HG02588 (cell line): ENCODE data around the gene CREB3.

Source experiments
- ATAC-seq: cut with Tn5 transposase; IDR thresholded peaks from one replicate; pipeline ENCODE4 v1.9.1; 2021; ENCODE audit warnings: mild to moderate bottlenecking, moderate library complexity; ENCODE audit not compliant: unreplicated experiment

Gene CREB3

DNA sequence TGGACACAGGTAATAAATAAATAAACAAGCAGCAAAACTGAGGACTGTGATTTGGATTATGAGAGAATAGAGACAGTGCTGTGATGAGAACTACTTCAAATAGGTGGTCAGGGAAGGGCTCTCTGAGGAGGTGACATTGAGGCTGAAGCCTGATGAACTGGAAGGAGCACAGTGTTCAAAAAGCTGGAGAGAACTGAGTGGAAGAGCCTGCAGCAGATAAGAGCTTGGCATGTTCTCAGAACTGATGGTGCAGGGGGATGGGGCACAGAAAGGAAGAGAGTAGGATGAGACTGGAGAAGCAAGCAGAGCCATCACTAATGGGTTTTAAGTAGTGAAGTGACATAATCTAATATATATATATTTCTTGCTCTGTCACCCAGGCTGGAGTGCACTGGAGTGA lies 31.5 kb upstream of the CREB3 start:
- ATAC-seq: no peak

DNA sequence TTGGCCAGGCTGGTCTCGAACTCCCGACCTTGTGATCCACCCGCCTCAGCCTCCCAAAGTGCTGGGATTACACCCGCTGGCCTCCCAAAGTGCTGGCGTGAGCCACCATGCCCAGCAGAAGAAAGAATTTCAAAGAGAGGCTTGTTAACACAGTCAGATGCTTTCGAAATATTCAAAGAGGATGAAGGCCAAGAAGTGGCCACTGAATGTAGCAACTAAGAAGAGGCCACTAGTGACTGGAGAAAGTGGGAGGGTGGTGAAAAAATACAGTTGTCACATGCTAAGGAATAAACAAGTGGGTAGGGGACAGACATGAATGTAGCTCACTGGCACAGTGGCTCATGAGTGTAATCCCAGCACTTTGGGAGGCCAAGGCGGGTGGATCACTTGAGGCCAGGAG lies 29.8 kb upstream of the CREB3 start:
- ATAC-seq: no peak

DNA sequence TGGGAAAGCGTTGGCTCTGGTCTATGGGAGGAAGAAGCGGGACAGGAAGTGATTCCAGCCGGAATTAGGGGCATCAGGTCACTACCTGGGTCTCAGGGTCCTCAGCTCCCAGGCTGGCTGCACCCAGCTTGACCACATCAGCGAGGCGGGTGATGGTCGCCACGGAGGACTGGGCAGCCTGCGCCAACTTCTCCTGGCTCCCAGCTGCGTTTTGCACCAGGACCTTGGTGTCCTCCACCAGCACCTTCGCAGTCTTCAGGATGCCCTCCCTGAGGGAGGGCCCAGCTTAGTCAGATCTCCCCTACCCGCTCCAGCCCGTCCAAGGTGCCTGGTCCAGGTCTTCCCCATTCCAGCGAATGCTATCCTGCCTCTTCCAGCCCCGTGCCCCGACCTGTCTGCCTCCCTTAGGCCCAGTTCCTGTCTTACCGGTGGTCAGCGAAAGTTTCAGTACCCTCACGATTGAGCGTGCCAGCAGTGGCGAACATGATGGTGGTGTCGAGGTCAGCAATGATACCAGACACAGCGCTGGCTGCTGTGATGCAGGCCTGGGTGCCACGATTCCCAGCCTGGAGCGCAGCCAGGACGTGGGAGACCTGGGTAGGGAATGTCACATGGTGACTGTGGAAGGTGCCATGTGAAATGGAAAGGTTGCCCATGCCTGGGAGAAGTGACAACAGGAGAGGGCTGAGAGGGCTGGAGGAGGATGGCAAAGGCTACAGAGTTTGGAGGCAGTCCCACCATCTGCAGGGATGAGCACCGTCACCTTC lies 28.4 kb upstream of the CREB3 start:
- no peak for ATAC-seq

GRCh38 chr9:35705372-35705771 lies 27.1 kb upstream of the CREB3 start:
- ATAC-seq: no peak

DNA sequence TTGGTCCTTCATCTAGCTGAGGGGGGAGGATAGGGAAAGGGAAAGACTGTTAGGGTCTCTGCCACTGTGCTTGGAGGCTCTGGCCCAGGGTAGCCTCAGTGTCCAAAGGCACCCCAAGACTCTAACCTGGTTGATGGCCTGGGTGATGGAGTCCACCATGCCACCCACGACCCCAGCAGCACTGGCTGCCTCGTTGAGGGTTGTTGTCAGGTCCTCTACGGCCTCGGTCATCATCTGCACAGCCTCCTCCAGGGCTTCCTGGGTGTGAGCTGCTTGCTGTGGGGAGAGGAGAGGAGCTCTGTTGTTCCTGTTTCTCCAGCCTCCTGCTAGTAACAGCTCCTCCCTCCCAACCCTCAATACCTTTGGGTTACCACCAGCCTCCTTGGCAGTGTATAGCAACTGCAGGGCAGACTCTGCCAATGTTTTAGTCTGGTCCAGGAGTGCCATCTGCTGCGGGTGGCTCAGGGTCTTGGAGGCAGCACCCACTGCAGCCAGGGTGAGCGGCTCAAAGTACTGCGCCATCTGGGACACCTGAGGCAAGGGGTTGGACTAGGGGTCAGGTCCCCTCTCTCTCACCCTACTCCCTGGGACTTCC lies 26.5 kb upstream of the CREB3 start:
- no peak for ATAC-seq

DNA sequence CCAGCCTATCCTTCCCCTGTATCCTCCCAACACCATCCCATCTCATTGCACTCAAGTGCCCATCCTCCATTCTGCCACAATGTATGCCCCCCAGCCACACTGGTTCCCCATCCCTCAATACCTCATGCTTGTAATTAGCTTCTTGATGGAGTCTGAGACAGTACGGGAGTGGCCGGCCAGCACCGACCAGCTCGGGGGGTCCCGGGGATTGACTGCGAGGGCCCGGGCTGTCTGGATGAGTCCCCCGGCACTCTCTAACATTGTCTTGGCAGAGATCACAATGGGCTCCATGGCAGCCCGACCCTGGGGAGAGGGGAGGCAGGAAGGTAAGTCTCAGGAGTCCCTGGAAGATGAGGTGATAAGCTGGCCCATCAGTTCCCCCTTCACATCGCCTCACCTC lies 25.5 kb upstream of the CREB3 start:
- ATAC-seq: no peak

DNA sequence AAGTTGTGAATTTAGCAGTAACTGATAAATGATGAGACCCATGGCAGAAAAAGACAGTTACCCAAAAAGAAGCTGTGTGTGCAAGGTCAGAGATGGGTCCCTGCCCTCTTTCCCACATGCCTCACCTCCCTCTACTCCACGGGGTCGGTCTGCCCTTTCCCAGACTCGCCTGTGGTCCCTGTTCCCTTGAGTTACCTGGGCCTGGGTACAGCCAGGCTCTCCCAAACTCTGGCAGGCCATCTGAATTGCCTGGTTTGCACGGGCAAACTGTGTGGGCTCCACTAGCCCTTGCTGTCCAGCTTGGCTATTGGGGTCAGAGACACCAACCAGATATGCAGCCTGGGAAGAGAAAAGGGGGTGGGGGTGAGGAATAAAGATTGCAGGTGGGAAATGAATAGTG lies 24.3 kb upstream of the CREB3 start:
- no peak for ATAC-seq

- no peak for ATAC-seq
Measured at GRCh38 chr9:35710818-35711500, 21.5 kb upstream of the CREB3 start.

DNA sequence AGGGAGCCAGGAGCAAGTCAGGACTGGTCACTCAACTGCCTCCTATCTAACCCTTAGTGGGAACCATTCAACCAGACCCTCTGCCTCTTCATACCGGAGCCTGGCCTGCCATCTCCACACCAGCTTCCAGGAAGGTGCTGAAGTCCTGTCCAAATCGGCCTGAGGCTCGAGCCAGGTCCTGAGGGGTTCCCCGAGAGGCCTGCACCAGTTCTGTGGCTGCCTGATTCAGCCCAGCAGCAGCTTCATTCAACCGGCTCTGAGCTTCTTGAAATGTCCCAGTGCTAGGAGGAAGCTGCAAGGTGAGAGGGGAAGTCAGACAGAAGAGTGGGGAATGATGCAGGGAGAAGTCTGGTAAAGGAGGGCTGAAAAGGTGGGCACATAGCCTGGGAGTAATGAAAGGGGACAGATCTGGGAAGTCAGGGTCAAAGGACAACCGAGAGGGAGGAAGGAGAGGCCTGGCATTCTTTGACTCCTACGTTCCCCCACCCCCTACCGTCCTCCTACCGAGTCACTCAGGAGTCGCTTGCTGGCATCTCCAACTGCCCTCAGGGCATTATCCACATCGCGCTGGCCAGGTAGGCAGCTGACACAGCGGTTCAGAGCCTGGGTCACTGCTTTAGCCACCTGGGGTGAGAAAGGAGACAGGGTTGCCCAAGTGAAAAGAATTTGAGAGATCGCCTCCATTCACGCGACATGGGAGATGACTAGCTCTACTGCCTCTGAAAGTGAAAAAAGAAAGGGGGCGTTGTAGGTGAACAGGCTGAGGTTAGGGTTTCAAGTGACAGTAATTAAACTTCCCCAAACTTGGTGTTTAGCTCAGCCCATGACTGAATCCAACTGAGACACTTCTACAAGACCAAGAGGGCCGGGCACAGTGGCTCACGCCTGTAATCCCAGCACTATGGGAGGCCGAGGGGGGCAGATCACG lies 20.7 kb upstream of the CREB3 start:
- ATAC-seq: no peak

GRCh38 chr9:35712762-35713400 lies 19.6 kb upstream of the CREB3 start:
- ATAC-seq: no peak

GRCh38 chr9:35713578-35713977 lies 18.9 kb upstream of the CREB3 start:
- no peak for ATAC-seq

DNA sequence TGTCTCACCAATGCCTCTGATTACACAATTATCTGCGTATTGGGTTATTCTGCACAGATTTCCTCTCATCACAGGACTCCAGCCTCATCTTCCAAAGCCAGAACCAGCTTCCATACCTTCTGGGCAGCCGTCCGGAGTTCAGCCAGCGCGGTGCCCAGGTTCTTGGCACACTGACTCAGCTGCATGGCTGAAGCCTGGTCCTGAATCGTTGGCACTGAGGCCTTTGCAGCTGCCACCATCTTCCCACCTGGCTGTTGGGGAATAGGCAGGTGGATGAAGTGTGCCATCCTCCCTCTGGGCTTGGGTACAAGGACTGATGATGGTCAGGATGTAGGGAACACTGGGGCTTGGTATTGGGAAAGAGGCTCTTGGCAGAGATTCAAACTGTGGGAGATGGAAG lies 18.3 kb upstream of the CREB3 start:
- no peak for ATAC-seq

DNA sequence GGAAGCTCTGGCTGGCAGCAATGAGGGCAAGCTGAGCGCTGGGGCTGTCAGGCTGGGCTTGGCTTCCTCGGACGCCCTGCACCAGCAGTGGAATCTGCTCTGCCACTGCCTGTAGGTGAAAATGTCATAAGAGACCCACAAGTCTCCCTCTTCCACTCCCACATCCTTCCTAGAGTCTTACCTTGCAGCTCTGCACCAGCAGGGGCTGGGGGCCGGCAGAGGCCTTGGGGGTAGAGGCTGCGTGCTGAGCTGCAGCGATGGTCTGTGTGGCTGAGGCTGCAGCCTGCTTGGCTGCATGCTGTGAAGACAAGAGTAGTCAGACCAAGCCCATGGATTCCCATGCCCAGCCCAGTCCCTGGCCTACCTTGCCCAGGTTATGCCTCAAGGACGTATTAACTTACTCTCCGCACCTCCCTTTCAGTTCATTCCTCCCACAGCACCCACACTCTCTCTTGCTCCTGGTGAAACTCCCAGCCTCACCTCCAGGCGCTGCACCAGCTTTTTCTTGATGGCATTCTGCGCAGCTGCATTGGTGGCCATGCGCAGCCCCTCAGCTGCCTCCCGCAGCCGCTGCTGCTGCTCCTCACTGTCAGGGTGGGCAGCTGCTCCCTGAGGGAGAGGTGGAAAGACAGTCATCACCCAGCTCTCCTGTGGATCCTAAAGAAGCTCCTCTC lies 17.8 kb upstream of the CREB3 start:
- no peak for ATAC-seq

DNA sequence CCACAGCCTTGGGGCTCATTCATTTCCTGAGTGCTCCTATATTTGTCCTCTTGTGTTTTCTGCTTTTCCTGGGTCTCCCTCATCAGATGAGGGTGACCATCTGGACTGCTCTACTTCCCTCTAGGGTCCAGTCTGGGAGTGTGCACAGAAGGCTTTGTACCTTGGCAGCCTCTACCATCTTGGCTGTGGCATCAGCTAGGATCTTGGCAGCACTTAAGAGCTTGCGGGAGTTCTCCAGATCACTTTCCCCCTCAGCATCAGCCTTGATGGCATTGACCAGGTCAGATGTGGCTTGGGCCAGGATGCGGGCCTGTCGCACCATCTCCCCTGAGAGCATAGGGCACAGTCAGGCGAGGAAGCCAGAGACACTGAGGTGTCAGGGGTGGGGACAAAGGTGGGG lies 16.2 kb upstream of the CREB3 start:
- ATAC-seq: no peak

DNA sequence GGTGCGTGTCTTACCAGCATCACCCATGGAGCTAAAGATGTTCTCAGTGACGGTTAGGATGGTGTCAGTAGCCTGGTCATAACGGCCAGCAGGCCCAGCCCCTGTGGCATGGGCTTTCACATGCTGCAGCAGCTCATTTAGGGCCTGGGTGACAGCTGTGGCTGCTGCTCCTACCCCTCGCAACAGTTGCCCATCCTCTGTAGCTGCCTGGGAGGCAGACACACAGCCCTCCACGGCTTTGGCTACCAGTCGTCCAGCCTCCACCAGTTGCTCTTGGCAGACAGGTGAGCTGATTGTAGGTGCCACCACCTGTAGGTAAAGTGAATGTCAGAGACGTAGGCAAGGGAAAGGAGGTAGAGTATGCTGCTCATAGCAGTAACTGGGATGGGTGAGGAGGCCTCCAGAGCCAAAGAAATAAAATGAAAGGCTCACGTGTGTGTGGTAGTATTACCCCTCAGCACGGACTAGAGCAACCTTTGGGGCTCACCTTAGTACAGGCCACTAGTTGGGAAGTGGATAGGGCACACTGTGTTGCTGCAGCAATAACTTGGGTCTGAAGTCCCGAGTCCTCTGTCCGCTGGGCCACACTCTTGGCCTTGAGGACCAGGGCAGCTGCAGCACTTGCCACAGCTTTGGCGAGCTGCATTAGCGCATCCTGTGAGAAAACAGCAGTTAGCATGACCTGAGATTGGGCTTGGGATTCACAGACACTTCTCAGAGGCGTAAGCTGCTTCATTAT lies 15.2 kb upstream of the CREB3 start:
- ATAC-seq: no peak

DNA sequence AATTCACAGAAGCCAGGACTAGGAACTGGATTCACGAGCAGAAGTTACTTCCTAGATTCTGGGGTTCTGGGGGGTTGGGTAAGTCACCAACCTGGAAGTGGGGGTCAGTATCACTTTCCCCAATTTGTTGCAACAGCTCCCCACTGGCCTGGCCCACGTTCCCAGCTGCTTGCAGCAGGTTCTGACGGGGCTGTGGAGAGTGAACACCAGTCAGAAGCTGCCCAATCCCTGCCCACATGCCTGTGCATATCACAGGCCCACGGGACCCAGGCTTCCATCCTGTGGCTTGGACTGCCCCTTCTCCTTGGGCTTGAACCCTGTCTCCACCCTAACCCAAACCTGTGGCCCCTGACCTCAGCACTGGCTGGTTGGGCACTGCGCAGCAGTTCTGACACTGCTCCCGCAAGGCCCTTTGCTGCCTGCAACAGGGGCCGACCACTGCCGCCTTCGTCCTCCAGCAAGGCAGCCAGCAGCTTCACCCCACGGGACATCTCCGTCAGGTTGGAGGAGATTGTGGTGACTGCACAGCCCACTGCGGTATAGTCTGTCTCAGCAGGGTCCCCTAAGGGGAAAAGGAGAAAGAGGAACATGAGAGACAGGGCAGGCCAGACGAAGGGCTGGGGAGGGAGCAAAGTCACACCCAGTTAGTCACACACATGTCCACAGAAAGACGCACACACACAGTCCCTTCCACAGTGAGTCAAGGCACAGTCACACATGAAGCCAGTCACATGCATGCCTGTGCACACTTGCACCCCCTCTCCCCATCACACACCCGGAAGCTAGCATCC lies 13.6 kb upstream of the CREB3 start:
- ATAC-seq: no peak

DNA sequence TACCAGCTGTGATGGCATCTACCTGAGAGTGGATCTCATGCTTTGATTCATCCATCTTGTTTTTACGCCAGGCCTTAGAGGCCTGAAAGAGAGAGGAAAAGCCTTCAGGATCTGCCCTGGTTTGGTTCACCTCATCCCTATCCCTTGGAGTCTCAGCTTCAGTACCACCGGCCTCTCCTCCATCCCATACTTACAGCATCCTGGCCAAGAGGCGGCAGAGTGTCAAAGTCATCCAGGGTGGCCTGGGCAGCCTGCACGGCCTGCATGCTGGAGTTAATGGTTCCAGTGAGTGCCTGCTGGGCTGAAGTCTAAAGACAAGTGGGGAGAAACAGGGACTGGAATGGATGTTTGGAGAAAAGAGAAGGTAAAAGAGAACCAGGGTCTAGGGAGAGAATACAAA lies 12.9 kb upstream of the CREB3 start:
- ATAC-seq: no peak

GRCh38 chr9:35723426-35723825 lies 9.0 kb upstream of the CREB3 start:
- no peak for ATAC-seq

DNA sequence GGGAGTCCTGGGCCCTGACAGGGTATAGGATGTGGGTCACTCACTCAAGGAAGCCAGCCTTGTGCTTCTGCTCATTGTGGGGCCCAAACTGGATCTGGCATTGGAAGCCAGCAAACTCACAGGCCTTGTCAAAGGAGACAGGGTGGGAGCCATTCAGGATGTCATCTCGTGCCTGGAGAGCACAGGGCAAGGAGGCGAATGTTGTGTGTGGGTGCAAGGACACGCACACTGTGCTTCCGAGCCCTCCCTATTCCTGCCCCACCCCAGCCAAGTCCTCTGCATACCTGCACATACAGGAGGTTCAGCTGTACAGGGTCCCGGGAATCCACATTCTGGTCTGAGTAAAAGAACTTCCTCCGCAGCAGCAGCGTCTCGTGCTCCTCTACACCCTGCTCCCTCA lies 8.6 kb upstream of the CREB3 start:
- no peak for ATAC-seq
